Ramos (cell line): Measurements from ENCODE around the gene THPO.

Experiments used
- in situ Hi-C: fragments of 300-500 bp; cut with MboI; formaldehyde crosslinking; loops from one replicate; pipeline ENCODE4 v1.14.3; 2022; ENCODE audit warnings: low sequenced_read_pairs; ENCODE audit not compliant: unreplicated experiment

THPO gene

DNA sequence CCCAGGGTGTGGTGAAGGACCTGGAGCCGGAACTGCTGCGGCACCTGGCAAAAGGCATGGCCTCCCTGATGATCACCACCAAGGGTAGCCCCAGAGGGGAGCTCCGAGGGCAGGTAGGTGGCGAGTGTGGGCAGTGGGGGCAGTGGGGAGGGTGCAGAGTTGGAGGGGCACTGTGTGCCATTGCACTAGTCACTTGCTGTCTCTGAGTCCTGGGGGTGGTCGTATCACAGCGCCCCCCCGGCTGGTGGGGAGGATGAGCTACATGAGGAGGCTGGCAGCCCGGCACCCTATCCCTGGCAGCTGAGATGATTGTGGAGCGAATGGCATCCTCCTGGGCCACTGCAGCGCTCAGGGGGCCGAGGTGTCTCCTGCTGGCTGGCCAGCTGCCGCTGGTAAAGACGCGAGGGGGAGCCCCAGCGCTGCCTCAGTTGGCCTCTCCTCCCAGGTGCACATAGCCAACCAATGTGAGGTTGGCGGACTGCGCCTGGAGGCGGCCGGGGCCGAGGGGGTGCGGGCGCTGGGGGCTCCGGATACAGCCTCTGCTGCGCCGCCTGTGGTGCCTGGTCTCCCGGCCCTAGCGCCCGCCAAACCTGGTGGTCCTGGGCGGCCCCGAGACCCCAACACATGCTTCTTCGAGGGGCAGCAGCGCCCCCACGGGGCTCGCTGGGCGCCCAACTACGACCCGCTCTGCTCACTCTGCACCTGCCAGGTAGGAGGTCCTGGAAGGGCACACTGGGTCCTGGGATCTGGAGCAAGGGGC, 8.2 kb upstream of the THPO start:
- in situ Hi-C loops = no loop called here

DNA sequence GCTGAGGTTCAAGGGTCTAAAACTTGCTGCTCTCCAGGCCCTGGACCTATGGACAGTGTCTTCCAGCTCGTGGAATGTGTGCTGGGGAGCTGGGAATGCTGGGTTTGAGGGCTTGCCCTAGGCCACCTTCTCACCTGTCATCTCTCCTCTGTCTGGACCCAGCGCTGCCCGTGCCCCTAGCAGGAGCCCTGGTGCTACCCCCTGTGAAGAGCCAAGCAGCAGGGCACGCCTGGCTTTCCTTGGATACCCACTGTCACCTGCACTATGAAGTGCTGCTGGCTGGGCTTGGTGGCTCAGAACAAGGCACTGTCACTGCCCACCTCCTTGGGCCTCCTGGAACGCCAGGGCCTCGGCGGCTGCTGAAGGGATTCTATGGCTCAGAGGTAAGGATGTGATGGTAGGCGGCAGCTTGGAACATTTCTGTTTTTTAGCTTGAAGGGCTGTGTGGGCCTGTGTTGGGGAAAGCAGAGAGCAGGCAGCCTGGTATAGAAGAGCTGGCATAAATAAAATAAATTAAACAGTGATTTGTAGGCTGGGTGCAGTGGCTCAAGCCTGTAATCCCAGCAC, 6.9 kb upstream of the THPO start:
- in situ Hi-C loops = no loop called here

- in situ Hi-C loops = no loop called here
Measured at GRCh38 chr3:184384342-184384741, 6.3 kb upstream of the THPO start.

GRCh38 chr3:184383033-184383740, 5.2 kb upstream of the THPO start:
- in situ Hi-C loops = no loop called here

DNA sequence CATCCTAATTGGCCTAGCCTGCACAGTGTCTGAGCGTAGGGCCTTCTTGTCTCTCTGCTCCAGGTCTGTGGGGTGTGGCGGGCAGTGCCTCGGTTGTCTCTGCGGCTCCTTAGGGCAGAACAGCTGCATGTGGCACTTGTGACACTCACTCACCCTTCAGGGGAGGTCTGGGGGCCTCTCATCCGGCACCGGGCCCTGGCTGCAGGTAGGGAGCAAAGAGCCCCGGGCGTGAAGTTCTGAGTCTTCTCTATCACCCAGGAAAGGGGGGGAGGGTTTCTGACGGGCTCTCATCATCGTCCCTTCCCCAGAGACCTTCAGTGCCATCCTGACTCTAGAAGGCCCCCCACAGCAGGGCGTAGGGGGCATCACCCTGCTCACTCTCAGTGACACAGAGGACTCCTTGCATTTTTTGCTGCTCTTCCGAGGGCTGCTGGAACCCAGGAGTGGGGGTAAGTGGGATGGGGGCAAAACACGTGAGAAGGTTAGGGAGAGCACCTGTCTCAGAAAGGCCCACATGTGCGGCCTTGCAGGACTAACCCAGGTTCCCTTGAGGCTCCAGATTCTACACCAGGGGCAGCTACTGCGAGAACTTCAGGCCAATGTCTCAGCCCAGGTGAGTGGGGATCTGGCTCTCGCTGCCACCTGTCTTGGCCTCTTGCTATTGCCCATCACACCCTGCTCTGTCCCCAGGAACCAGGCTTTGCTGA, 4.5 kb upstream of the THPO start:
- in situ Hi-C loops = no loop called here

GRCh38 chr3:184381261-184382224, 3.5 kb upstream of the THPO start:
- in situ Hi-C loops = no loop called here

DNA sequence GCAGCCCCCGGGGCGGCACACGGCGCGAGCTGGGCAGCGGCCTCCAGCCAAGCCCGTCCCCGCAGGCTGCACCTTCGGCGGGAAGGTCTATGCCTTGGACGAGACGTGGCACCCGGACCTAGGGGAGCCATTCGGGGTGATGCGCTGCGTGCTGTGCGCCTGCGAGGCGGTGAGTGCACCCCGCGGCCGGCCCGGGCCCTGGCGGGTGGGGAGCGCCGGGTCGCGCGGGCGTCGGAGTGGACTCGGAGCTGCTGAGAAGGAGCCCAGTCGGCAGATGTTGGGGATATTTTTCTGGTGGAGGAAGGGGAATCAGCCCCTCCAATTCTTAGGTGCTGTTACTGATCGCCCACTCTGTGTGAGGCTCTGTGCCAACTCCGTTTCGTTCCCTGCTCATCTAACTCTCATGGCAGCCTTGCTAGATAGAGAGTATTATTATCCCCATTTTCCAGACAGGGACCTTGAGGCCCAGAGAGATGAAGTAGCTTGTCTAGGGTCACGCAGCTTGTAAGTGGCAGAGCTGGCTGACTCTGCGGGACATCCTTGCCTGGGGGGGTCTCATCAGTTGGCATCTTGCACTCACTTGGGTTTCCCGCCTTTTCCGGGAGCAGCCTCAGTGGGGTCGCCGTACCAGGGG, 2.7 kb upstream of the THPO start:
- in situ Hi-C loops = no loop called here

GRCh38 chr3:184380185-184380626, 2.2 kb upstream of the THPO start:
- in situ Hi-C loops = no loop called here

GRCh38 chr3:184379358-184380184, 1.6 kb upstream of the THPO start, which contains the start of gene CHRD:
TSS of gene CHRD (plus strand) at chr3:184380054. CDS start at chr3:184380319, 265 bp downstream.
- in situ Hi-C loops = no loop called here

DNA sequence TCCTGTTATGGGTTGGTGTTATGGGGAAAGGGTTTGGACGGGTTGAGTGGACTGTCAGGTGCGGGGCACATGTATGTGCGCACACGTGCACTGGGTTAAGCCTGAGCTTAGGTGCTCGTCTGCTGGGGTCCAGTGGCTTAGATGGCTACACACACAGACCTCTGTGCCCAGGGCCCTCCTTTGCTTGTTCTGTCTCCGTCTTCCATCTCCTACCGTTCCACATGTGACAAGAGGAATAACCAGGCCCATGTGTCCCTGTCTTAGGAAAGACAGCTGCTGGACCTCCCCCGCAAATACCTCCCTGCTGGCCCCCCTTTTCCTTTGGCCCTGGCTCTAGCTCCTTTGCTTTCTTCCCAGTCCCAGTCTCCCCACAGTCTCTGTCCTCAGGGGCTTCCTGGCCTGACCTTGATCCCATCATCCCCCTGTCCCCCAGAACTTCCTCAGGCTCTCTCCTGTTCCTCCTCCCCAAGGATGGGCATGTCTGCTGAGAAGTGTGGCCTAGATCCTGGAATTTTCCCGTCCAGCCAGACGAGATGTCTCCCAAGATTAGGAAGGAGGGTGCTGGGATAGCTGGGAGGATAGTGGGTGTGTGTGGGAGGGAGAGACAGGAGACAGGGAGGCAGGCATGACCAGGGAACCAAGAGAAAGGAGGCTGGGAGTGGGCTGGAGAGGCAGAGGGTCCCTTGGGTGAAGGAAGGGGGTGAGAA, 797 bp upstream of the THPO start:
- in situ Hi-C loops = no loop called here

DNA sequence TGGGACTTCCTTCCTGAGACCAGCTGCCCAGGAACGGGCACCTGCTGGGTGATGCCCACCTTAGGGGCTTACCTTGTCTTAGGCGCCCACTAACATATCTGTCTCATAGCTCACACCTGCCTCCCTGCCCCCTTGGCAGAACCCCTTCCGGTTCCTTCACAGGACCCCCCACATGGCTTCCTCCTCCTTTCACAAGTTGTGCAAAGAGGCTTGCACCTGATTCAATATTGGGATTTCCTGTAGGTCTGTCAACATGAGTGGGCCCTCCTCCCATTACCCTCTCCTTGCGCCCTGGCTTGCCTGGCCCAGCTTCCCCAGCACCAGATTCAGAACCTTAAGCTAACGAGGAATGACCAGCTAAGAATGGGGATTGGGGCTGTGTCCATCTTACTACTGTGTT, 633 bp downstream of the THPO start:
- in situ Hi-C loops = no loop called here

- in situ Hi-C loops = no loop called here
Measured at GRCh38 chr3:184375747-184376461, 2.1 kb downstream of the THPO start.

- in situ Hi-C loops = no loop called here
Measured at GRCh38 chr3:184373422-184373821, 4.6 kb downstream of the THPO start.

DNA sequence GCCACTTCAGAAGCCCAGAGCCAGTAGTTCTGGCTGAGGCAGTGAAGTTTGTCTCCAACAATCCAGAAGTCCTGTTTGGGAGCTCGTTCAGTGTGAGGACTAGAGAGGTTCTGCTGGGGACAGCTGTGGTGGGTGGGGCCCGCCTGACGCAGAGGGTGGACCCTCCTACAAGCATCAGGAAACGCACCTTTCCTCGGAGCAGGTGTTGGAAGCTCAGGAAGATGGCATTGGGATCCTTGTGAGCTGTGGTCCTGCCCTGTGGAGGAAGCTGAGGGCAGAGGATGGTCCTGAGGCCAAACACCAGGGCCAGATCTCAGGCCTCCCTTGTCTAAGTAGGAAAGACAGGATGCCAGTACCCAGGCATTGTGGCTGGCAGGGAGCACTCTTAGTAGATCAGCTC, 5.1 kb downstream of the THPO start:
- in situ Hi-C loops = no loop called here

DNA sequence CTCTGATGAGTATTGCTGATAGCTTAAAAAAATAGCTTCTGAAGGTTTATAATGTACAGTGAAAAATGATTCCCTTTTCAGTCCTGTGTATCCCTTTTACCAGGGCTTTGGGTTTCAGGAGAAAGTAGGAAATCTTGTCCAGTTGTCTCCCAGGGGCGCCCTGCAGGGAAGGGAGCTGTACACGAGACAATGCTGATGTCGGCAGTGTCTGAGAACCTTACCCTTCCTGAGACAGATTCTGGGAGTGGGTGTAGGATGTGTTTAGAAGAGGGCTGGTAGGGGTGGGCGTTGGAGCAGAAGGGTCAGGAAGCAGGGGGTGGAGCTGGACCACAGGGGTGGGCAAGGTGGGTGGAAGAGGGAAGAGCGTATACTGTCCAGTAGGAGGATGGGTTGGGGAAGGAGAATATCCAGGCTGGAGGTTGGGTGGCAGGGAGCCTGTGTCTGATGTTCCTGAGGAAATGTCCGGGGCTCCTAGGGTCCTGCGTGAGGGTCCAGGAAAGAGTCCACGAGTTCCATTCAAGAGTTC, 5.6 kb downstream of the THPO start:
- in situ Hi-C loops = no loop called here

DNA sequence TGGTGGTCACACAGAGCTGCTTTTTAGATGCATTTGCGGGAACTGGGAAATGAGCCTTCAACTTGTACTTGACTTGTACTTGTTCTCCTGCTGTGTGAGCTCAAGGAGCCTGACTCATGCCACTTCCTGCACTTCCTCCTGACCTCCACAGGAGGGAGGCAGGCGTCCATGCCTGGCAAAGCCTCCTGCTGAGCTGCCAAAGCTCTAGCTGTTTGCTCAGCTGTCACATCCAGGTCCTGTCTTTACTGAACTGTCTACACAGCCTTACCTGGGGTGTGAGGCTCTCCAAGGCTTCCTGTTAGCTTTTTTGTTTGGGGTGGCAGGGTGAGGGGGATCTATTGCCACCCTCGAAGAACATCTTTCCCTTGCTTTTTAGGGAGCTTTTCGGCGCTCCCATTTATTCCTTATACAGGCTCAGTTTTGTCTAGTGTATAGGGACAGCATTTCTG, 6.4 kb downstream of the THPO start:
- in situ Hi-C loops = no loop called here
